OCI-LY3 (cell line): ENCODE measurements around the gene COQ8B.
A peak's percentile ranks its signal among the peaks of the same experiment; 100 is the strongest.

ENCODE experiments used
- H2AFZ ChIP-seq: fragments of 200-600, 300-600 bp; shearing (Covaris generic); 2 replicates; pipeline ENCODE4 v1.6.0; 2014; ENCODE audit warnings: antibody characterized with exemption, low read depth, low read length
- H3K27ac ChIP-seq: fragments of 200-600, 300-600 bp; sonication (generic); 2 replicates; pipeline ENCODE4 v1.5.1; 2014; ENCODE audit warnings: mild to moderate bottlenecking, low read length, moderate library complexity, mixed read lengths
- H3K27me3 ChIP-seq: fragments of 200-600, 300-600 bp; sonication (generic); 2 replicates; pipeline ENCODE4 v1.6.1; 2014; ENCODE audit warnings: low read depth, low read length, mixed read lengths
- H3K36me3 ChIP-seq: fragments of 200-600, 300-600 bp; sonication (generic); replicated peaks from 2 replicates; pipeline ENCODE3; 2014; ENCODE audit warnings: low read depth, low read length, mixed read lengths
- H3K4me1 ChIP-seq: fragments of 300-600, 200-600 bp; sonication (generic); 2 replicates; pipeline ENCODE4 v1.6.1; 2014; ENCODE audit warnings: low read length, mixed read lengths
- H3K4me2 ChIP-seq: fragments of 200-600, 300-600 bp; sonication (generic); 2 replicates; pipeline ENCODE4 v1.6.1; 2014; ENCODE audit warnings: low read length, mixed read lengths
- H3K4me3 ChIP-seq: fragments of 300-600, 200-600 bp; sonication (generic); 2 replicates; pipeline ENCODE4 v1.5.1; 2014; ENCODE audit warnings: antibody characterized with exemption, mild to moderate bottlenecking, low read length, moderate library complexity
- H3K79me2 ChIP-seq: fragments of 300-600, 200-600 bp; shearing (Covaris generic); 2 replicates; pipeline ENCODE4 v1.6.1; 2014; ENCODE audit warnings: mild to moderate bottlenecking, low read length, mixed read lengths
- H3K9ac ChIP-seq: fragments of 300-600, 200-600 bp; shearing (Covaris generic); 2 replicates; pipeline ENCODE4 v1.6.0; 2014; ENCODE audit warnings: mild to moderate bottlenecking, low read length, moderate library complexity
- H3K9me3 ChIP-seq: fragments of 200-600, 300-600 bp; shearing (Covaris generic); 2 replicates; pipeline ENCODE4 v1.6.1; 2014; ENCODE audit warnings: low read length, mixed read lengths; ENCODE audit not compliant: insufficient read depth
- H4K20me1 ChIP-seq: fragments of 200-600, 300-600 bp; sonication (generic); 2 replicates; pipeline ENCODE4 v1.6.1; 2016; ENCODE audit warnings: low read length, mixed read lengths; ENCODE audit not compliant: insufficient read depth
- CTCF ChIP-seq: fragments of 200-600, 300-600 bp; sonication (generic); IDR thresholded peaks from 2 replicates; pipeline ENCODE4 v1.5.1; 2014; ENCODE audit warnings: antibody characterized with exemption, low read length, low read depth
- EZH2phosphoT487 ChIP-seq: fragments of 200-600 bp; shearing (Covaris generic); IDR thresholded peaks from 2 replicates; pipeline ENCODE4 v1.6.1; 2018; ENCODE audit warnings: antibody characterized with exemption, mixed run types, low read depth

The COQ8B gene

DNA sequence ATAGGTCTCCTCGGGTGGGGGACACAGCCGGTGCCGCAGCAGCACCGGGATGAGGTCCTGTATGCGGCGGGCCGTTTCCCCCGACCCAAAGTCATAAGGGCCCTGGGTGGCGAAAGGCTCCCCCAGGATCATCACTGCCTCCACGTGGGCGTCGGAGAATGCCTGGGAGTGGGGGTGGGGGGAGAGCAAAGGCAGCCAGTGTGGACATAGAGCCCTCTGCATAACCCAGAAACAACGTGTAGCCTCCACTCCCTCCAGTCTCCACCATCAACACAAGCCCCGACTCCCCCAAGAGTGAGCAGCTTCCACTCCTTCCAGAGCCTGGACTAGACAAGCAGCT is 24.5 kb downstream of the COQ8B start:
- Histone ChIP-seq H3K4me2 (no peak overlapping the region), H3K27ac (no peak overlapping the region), H4K20me1 (no peaks in the 10 kb centered on the region), H3K4me1 (peaks cover 15% of the 10 kb centered on the region), H3K9ac (no peak overlapping the region), H3K9me3 (no peaks in the 10 kb centered on the region), H3K27me3 (no peaks in the 10 kb centered on the region), H3K4me3 (no peak overlapping the region), H3K36me3 (peaks cover 3% of the 10 kb centered on the region), H2AFZ (no peak overlapping the region), H3K79me2 (no peaks in the 10 kb centered on the region)
- no peak for TF ChIP-seq CTCF
- TF ChIP-seq EZH2phosphoT487, result no peak

- no peak for TF ChIP-seq EZH2phosphoT487
- TF ChIP-seq CTCF, result no peak
Measured at GRCh38 chr19:40691421-40692211, 25.1 kb downstream of the COQ8B start.

GRCh38 chr19:40690693-40691420 is 25.8 kb downstream of the COQ8B start:
- no peaks in the 10 kb centered on the region for H3K79me2 ChIP-seq

More at GRCh38 chr19:40691421-40692211, 25.1 kb downstream of the COQ8B start:
- Histone ChIP-seq H3K27me3 (no peaks in the 10 kb centered on the region), H3K27ac (no peak overlapping the region), H3K9me3 (no peaks in the 10 kb centered on the region), H3K79me2 (no peaks in the 10 kb centered on the region), H3K4me3 (peak overlapping the region; percentile 89), H3K4me1 (peaks cover 15% of the 10 kb centered on the region), H3K36me3 (no peaks in the 10 kb centered on the region), H4K20me1 (no peaks in the 10 kb centered on the region), H3K4me2 (peak overlapping the region; percentile 98), H3K9ac (peak overlapping the region; percentile 77), H2AFZ (no peak overlapping the region)

More at GRCh38 chr19:40690693-40691420, 25.8 kb downstream of the COQ8B start:
- Histone ChIP-seq H3K4me1 (peaks cover 15% of the 10 kb centered on the region), H3K9ac (peak overlapping the region; percentile 77), H3K27me3 (no peaks in the 10 kb centered on the region), H3K27ac (peak overlapping the region; percentile 28), H4K20me1 (no peaks in the 10 kb centered on the region), H3K36me3 (peaks cover under 1% of the 10 kb centered on the region), H3K4me2 (peak overlapping the region; percentile 98), H3K9me3 (no peaks in the 10 kb centered on the region), H2AFZ (peak overlapping the region; percentile 85), H3K4me3 (peak overlapping the region; percentile 89)
- TF ChIP-seq CTCF, result no peak
- no peak for TF ChIP-seq EZH2phosphoT487
